ENCODE measurements around the gene LPAR3.

GRCh38 chr1:84930329-84930728 lies 37.3 kb upstream of the LPAR3 start:
- no peak for TF ChIP-seq EZH2 (IDR thresholded peaks at IDR 0.05; ENCODE audit: insufficient read depth, poor library complexity, severe bottlenecking)
- no peak for TF ChIP-seq EZH2phosphoT487 (IDR thresholded peaks at IDR 0.05; ENCODE audit: insufficient read depth, low read depth)
